IgD-negative memory B cell (primary cell): Measurements from ENCODE around the gene C12orf43. TPM values are rescaled to one million over a fixed set of nuclear protein-coding genes. Genes with fewer than 3 reads are reported as not detected.

Source experiments
- H3K27ac Mint-ChIP-seq, 3 donors: one replicate each; pipeline ENCODE4 v1.8.0; 2020 to 2022; ENCODE audit warnings: mild to moderate bottlenecking in 3 of 3, mixed read lengths in 3 of 3, moderate library complexity in 1 of 3
- H3K27me3 Mint-ChIP-seq: one replicate; pipeline ENCODE4 v1.8.0; 2021; ENCODE audit warnings: mixed read lengths
- H3K36me3 Mint-ChIP-seq: one replicate; pipeline ENCODE4 v1.8.0; 2020; ENCODE audit warnings: mild to moderate bottlenecking, mixed read lengths
- H3K4me1 Mint-ChIP-seq, 3 donors: one replicate each; pipeline ENCODE4 v1.8.0; 2020 to 2022; ENCODE audit warnings: mixed read lengths in 3 of 3, mild to moderate bottlenecking in 1 of 3
- H3K4me3 Mint-ChIP-seq, 4 donors: one replicate each; pipeline ENCODE4 v1.8.0; 2020 to 2022; ENCODE audit warnings: mild to moderate bottlenecking in 4 of 4, mixed read lengths in 4 of 4, moderate library complexity in 3 of 4
- H3K9me3 Mint-ChIP-seq, 3 donors: one replicate each; pipeline ENCODE4 v1.8.0; 2020 to 2021; ENCODE audit warnings: mixed read lengths in 3 of 3, mild to moderate bottlenecking in 1 of 3
- polyA plus RNA-seq: library from polyadenylated mRNA; unstranded; fragments of 300-500 nt; fragmentation: Illumina TruSeq; gene quantifications from one replicate; pipeline ENCODE4 v1.2.3, GENCODE V29; 2021

The C12orf43 gene
- polyA plus RNA-seq, 1 donor from 2014 or later = 23.3 TPM

- no peak overlapping the region for H3K27ac Mint-ChIP-seq
- H3K4me1 Mint-ChIP-seq = peaks cover 7 to 17% (median 13%) of the 10 kb centered on the region in 3 donors
- H3K27me3 Mint-ChIP-seq = peaks cover 27% of the 10 kb centered on the region
- H3K4me3 Mint-ChIP-seq = no peak overlapping the region
- peaks cover 0 to 2% (median 0%) of the 10 kb centered on the region in 3 donors for H3K9me3 Mint-ChIP-seq
- no peaks in the 10 kb centered on the region for H3K36me3 Mint-ChIP-seq
Measured at GRCh38 chr12:121043067-121043466, 26.8 kb upstream of the C12orf43 start.

GRCh38 chr12:121038861-121039668, 22.8 kb upstream of the C12orf43 start, which contains the start of gene OASL:
OASL (minus strand) TSS chr12:121039246; CDS start chr12:121038971, 275 bp downstream.
- Mint-ChIP-seq H3K36me3 (no peaks in the 10 kb centered on the region), H3K4me3 (peak within 1 kb of the TSS; percentile 71 to 99 (median 88)), H3K4me1 (peaks cover 15 to 19% (median 15%) of the 10 kb centered on the region in 3 donors)

GRCh38 chr12:121036810-121037326, 20.6 kb upstream of the C12orf43 start:
- Mint-ChIP-seq H3K27me3 (peaks cover 25% of the 10 kb centered on the region), H3K9me3 (peaks cover 0 to 2% (median 0%) of the 10 kb centered on the region in 3 donors), H3K4me3 (peak overlapping the region in 1 of 4 donors; percentile 16), H3K27ac (peak overlapping the region in 1 of 3 donors; percentile 86), H3K4me1 (peaks cover 15 to 19% (median 15%) of the 10 kb centered on the region in 3 donors), H3K36me3 (no peaks in the 10 kb centered on the region)

More at GRCh38 chr12:121038861-121039668, 22.8 kb upstream of the C12orf43 start, which contains the start of gene OASL:
- H3K9me3 Mint-ChIP-seq = peaks cover 0 to 2% (median 0%) of the 10 kb centered on the region in 3 donors
- peaks cover 31% of the 10 kb centered on the region for H3K27me3 Mint-ChIP-seq
- H3K27ac Mint-ChIP-seq = peak within 1 kb of the TSS in 2 of 3 donors; percentile 60 to 87

- Mint-ChIP-seq H3K4me3 (no peak overlapping the region), H3K36me3 (no peaks in the 10 kb centered on the region), H3K27ac (no peak overlapping the region), H3K27me3 (peaks cover 18% of the 10 kb centered on the region), H3K9me3 (peaks cover 0 to under 1% (median 0%) of the 10 kb centered on the region in 3 donors), H3K4me1 (peaks cover 15 to 16% (median 15%) of the 10 kb centered on the region in 3 donors)
Measured at GRCh38 chr12:121034616-121035305, 18.5 kb upstream of the C12orf43 start.

GRCh38 chr12:121033625-121034349, 17.5 kb upstream of the C12orf43 start:
- Mint-ChIP-seq H3K36me3 (no peaks in the 10 kb centered on the region), H3K27ac (no peak overlapping the region), H3K9me3 (no peaks in the 10 kb centered on the region), H3K4me3 (no peak overlapping the region), H3K4me1 (peaks cover 9 to 11% (median 11%) of the 10 kb centered on the region in 3 donors), H3K27me3 (peaks cover 15% of the 10 kb centered on the region)

- Mint-ChIP-seq H3K4me1 (peaks cover 0 to 3% (median 0%) of the 10 kb centered on the region in 3 donors), H3K4me3 (no peak overlapping the region), H3K36me3 (no peaks in the 10 kb centered on the region), H3K27me3 (peaks cover 17% of the 10 kb centered on the region), H3K9me3 (no peaks in the 10 kb centered on the region), H3K27ac (peak overlapping the region in 1 of 3 donors; percentile 91)
Measured at GRCh38 chr12:121030576-121031212, 14.4 kb upstream of the C12orf43 start.

GRCh38 chr12:121026274-121027045, 10.2 kb upstream of the C12orf43 start:
- Mint-ChIP-seq H3K9me3 (no peaks in the 10 kb centered on the region), H3K4me3 (no peak overlapping the region), H3K27ac (no peak overlapping the region), H3K4me1 (no peaks in the 10 kb centered on the region), H3K36me3 (no peaks in the 10 kb centered on the region), H3K27me3 (peaks cover 8% of the 10 kb centered on the region)

GRCh38 chr12:121025442-121026226, 9.3 kb upstream of the C12orf43 start:
- peaks cover 8% of the 10 kb centered on the region for H3K27me3 Mint-ChIP-seq
- H3K36me3 Mint-ChIP-seq = no peaks in the 10 kb centered on the region
- no peaks in the 10 kb centered on the region for H3K9me3 Mint-ChIP-seq
- no peaks in the 10 kb centered on the region for H3K4me1 Mint-ChIP-seq
- no peak overlapping the region for H3K4me3 Mint-ChIP-seq
- no peak overlapping the region for H3K27ac Mint-ChIP-seq

GRCh38 chr12:121023799-121024198, 7.5 kb upstream of the C12orf43 start:
- Mint-ChIP-seq H3K27me3 (peaks cover 5% of the 10 kb centered on the region), H3K4me3 (no peak overlapping the region), H3K27ac (no peak overlapping the region), H3K9me3 (no peaks in the 10 kb centered on the region), H3K36me3 (no peaks in the 10 kb centered on the region), H3K4me1 (no peaks in the 10 kb centered on the region)

- no peaks in the 10 kb centered on the region for H3K9me3 Mint-ChIP-seq
- peaks cover 5% of the 10 kb centered on the region for H3K27me3 Mint-ChIP-seq
- H3K4me1 Mint-ChIP-seq = no peaks in the 10 kb centered on the region
- no peak overlapping the region for H3K4me3 Mint-ChIP-seq
- no peak overlapping the region for H3K27ac Mint-ChIP-seq
- H3K36me3 Mint-ChIP-seq = no peaks in the 10 kb centered on the region
Measured at GRCh38 chr12:121022713-121023112, 6.4 kb upstream of the C12orf43 start.

- Mint-ChIP-seq H3K36me3 (no peaks in the 10 kb centered on the region), H3K4me1 (no peaks in the 10 kb centered on the region), H3K9me3 (no peaks in the 10 kb centered on the region), H3K27ac (no peak overlapping the region), H3K4me3 (no peak overlapping the region), H3K27me3 (peaks cover 5% of the 10 kb centered on the region)
Measured at GRCh38 chr12:121021754-121022153, 5.5 kb upstream of the C12orf43 start.

- Mint-ChIP-seq H3K4me1 (peaks cover 4 to 16% (median 14%) of the 10 kb centered on the region in 3 donors), H3K36me3 (peaks cover 3% of the 10 kb centered on the region), H3K27me3 (peaks cover 1% of the 10 kb centered on the region), H3K9me3 (no peaks in the 10 kb centered on the region), H3K27ac (no peak overlapping the region), H3K4me3 (no peak overlapping the region)
Measured at GRCh38 chr12:121018860-121019617, 2.8 kb upstream of the C12orf43 start.
